K562 (cell line): ENCODE data around the gene HTT-AS. TPM values are rescaled to one million over a fixed set of nuclear protein-coding genes. Genes with fewer than 3 reads are reported as not detected.

Experiments used
- CBX3 ChIP-seq, 2 experiments: IDR thresholded peaks; 1 replicate in 1 of 2; 2 replicates in 1 of 2; pipeline ENCODE4 v1.6.1; 2012; ENCODE audit warnings: inconsistent platforms in 2 of 2, low read length in 2 of 2, borderline replicate concordance in 1 of 2, control low read depth in 1 of 2
- EGR1 ChIP-seq: fragments of 450-650 bp; conservative IDR thresholded peaks from 2 replicates; pipeline ENCODE4 v1.6.1; 2017; ENCODE audit warnings: mild to moderate bottlenecking
- FUS ChIP-seq: fragments of 200-400 bp; formaldehyde crosslinking; optimal IDR thresholded peaks from 2 replicates; pipeline ENCODE3; 2017; ENCODE audit warnings: low read depth, low read length
- GTF2F1 ChIP-seq: IDR thresholded peaks from 2 replicates; pipeline ENCODE4 v1.6.1; 2011; ENCODE audit warnings: low read depth, low read length, improper control_type of control experiment
- HNRNPH1 ChIP-seq: fragments of 200-400 bp; formaldehyde crosslinking; optimal IDR thresholded peaks from 2 replicates; pipeline ENCODE3; 2017; ENCODE audit warnings: low read depth, mild to moderate bottlenecking, low read length, moderate library complexity
- NFXL1 ChIP-seq: fragments of 450-650 bp; formaldehyde crosslinking; IDR thresholded peaks from 2 replicates; pipeline ENCODE4 v1.4.0; 2021; ENCODE audit warnings: mild to moderate bottlenecking
- POLR3A ChIP-seq: IDR thresholded peaks from 2 replicates; pipeline ENCODE4 v1.6.1; 2011; ENCODE audit warnings: borderline replicate concordance, mild to moderate bottlenecking, moderate library complexity; ENCODE audit not compliant: insufficient read length, insufficient read depth; ENCODE audit errors: extremely low read depth
- PYGO2 ChIP-seq: fragments of 450-650 bp; IDR thresholded peaks from 2 replicates; pipeline ENCODE4 v1.6.1; 2016; ENCODE audit warnings: mild to moderate bottlenecking, missing genetic modification characterization, moderate library complexity, missing compliant biosample characterization
- SRF ChIP-seq, 2 experiments: fragments of 250-450, 450-650 bp in 1 of 2; sonication (Bioruptor Pico) in 1 of 2; sonication (generic) in 1 of 2; formaldehyde crosslinking; IDR thresholded peaks; 2 replicates each; pipeline versions ENCODE4 v1.5.0 to v1.5.1; 2020 to 2022; ENCODE audit warnings: mild to moderate bottlenecking in 1 of 2, missing genetic modification reagents in 1 of 2
- THRAP3 ChIP-seq: fragments of 450-650 bp; IDR thresholded peaks from 2 replicates; pipeline ENCODE4 v1.6.1; 2016; ENCODE audit warnings: mild to moderate bottlenecking, inconsistent platforms, borderline replicate concordance
- ZBED1 ChIP-seq: IDR thresholded peaks from 2 replicates; pipeline ENCODE4 v1.6.1; 2014
- ZNF124 ChIP-seq: sonication (generic); formaldehyde crosslinking; IDR thresholded peaks from 2 replicates; pipeline ENCODE4 v1.8.1; 2022; ENCODE audit warnings: missing genetic modification reagents
- ZNF134 ChIP-seq: fragments of 250-450 bp; sonication (Bioruptor Pico); conservative IDR thresholded peaks from 2 replicates; pipeline ENCODE4 v1.4.0; 2020
- polyA plus RNA-seq, 8 experiments: library from polyadenylated mRNA; depleted of rRNA in 4 of 8; stranded (reverse) in 5 of 8; unstranded in 3 of 8; fragments of >200 nt; fragmentation: Nextera tagmentation in 2 of 8; fragmentation: Illumina TruSeq in 1 of 8; extraction: Ambion mirVana in 2 of 8; extraction: Trizol in 1 of 8; gene quantifications; 2 replicates each; pipeline versions ENCODE4 v1.2.1 to v1.2.3, GENCODE V29; 2011 to 2014; ENCODE audit warnings: inconsistent platforms in 1 of 8, missing spikeins in 1 of 8
- total RNA-seq, 7 experiments: library from RNA; depleted of rRNA in 6 of 7; stranded (reverse); fragments of >200 nt in 6 of 7; fragmentation: Illumina TruSeq in 2 of 7; extraction: Trizol in 2 of 7; gene quantifications; 2 replicates each; pipeline versions ENCODE4 v1.2.1 to v1.2.3, GENCODE V29; 2011 to 2021; ENCODE audit warnings: low replicate concordance in 1 of 7
- TF ChIP-seq, protein P1 (sequence below): fragments of 450-650 bp; IDR thresholded peaks from 2 replicates; pipeline ENCODE4 v1.6.1; 2016; ENCODE audit warnings: borderline replicate concordance
- TF ChIP-seq, protein P2 (sequence below): sonication (generic); formaldehyde crosslinking; IDR thresholded peaks from 2 replicates; pipeline ENCODE4 v1.8.1; 2022; ENCODE audit warnings: missing genetic modification reagents
- TF ChIP-seq, protein P3 (sequence below): fragments of 250-450 bp; sonication (Bioruptor Pico); IDR thresholded peaks from 2 replicates; pipeline ENCODE4 v1.5.0; 2020; ENCODE audit warnings: mild to moderate bottlenecking, borderline replicate concordance
- TF ChIP-seq, protein P4 (sequence below), 2 experiments: IDR thresholded peaks in 1 of 2; conservative IDR thresholded peaks in 1 of 2; 2 replicates each; pipeline ENCODE4 v1.6.1; 2016; ENCODE audit warnings: low read depth in 2 of 2, mild to moderate bottlenecking in 1 of 2, missing compliant biosample characterization in 1 of 2, missing genetic modification characterization in 1 of 2, moderate library complexity in 1 of 2
- TF ChIP-seq, protein P5 (sequence below): fragments of 450-650 bp; formaldehyde crosslinking; IDR thresholded peaks from 2 replicates; pipeline ENCODE4 v1.4.0; 2022; ENCODE audit warnings: missing genetic modification characterization

Gene HTT-AS
- total and polyA plus RNA-seq, 9 of the 15 experiments (the other 6 are each of a cell fraction or from before 2014, with no cell fraction given) = not detected

DNA sequence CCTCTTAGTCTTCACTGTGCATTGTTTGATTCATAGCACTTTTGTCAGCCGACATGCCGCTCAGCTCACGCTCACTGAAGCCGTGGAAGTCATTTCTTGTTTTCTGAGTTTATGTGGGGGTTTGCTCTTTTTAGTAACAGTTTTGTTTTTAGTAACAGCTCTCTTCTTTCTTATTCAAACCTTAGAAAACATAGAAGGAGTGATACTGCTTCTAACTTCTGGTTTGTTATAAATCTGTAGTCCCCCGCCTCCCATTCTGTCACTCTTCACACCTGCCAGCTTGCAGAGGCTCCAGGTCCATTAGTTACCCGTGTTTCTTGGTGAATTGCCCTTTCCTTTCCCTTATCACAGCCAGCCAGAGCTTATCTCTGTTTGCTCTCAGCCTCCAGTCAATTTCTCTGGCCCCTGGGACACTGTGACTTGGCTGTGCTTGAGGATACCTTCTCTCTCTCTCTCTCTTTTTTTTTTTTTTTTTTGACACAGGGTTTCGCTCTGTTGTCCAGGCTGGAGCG, 60.4 kb downstream of the HTT-AS start (continued):
- TF ChIP-seq HNRNPH1 (no peak), FUS (no peak), NFXL1 (CRISPR knock-in tag) (no peak), POLR3A (no peak), GTF2F1 (no peak), SRF (CRISPR knock-in tag; IDR thresholded peaks at IDR 0.05) (no peak), ZBED1 (no peak), CBX3 (IDR thresholded peaks at IDR 0.05; ENCODE audit: borderline replicate concordance in 1 of 2, low read length in 2 of 2) (no peak), THRAP3 (no peak), ZNF134 (CRISPR knock-in tag) (no peak), ZNF124 (no peak), EGR1 (no peak), PYGO2 (tag) (no peak)
- TF ChIP-seq, protein P1, sequence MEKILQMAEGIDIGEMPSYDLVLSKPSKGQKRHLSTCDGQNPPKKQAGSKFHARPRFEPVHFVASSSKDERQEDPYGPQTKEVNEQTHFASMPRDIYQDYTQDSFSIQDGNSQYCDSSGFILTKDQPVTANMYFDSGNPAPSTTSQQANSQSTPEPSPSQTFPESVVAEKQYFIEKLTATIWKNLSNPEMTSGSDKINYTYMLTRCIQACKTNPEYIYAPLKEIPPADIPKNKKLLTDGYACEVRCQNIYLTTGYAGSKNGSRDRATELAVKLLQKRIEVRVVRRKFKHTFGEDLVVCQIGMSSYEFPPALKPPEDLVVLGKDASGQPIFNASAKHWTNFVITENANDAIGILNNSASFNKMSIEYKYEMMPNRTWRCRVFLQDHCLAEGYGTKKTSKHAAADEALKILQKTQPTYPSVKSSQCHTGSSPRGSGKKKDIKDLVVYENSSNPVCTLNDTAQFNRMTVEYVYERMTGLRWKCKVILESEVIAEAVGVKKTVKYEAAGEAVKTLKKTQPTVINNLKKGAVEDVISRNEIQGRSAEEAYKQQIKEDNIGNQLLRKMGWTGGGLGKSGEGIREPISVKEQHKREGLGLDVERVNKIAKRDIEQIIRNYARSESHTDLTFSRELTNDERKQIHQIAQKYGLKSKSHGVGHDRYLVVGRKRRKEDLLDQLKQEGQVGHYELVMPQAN = no peak
- TF ChIP-seq, protein P2, sequence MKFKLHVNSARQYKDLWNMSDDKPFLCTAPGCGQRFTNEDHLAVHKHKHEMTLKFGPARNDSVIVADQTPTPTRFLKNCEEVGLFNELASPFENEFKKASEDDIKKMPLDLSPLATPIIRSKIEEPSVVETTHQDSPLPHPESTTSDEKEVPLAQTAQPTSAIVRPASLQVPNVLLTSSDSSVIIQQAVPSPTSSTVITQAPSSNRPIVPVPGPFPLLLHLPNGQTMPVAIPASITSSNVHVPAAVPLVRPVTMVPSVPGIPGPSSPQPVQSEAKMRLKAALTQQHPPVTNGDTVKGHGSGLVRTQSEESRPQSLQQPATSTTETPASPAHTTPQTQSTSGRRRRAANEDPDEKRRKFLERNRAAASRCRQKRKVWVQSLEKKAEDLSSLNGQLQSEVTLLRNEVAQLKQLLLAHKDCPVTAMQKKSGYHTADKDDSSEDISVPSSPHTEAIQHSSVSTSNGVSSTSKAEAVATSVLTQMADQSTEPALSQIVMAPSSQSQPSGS (CRISPR knock-in tag) = no peak
- TF ChIP-seq, protein P3, sequence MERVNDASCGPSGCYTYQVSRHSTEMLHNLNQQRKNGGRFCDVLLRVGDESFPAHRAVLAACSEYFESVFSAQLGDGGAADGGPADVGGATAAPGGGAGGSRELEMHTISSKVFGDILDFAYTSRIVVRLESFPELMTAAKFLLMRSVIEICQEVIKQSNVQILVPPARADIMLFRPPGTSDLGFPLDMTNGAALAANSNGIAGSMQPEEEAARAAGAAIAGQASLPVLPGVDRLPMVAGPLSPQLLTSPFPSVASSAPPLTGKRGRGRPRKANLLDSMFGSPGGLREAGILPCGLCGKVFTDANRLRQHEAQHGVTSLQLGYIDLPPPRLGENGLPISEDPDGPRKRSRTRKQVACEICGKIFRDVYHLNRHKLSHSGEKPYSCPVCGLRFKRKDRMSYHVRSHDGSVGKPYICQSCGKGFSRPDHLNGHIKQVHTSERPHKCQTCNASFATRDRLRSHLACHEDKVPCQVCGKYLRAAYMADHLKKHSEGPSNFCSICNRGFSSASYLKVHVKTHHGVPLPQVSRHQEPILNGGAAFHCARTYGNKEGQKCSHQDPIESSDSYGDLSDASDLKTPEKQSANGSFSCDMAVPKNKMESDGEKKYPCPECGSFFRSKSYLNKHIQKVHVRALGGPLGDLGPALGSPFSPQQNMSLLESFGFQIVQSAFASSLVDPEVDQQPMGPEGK (CRISPR knock-in tag) = no peak
- TF ChIP-seq, protein P4, sequence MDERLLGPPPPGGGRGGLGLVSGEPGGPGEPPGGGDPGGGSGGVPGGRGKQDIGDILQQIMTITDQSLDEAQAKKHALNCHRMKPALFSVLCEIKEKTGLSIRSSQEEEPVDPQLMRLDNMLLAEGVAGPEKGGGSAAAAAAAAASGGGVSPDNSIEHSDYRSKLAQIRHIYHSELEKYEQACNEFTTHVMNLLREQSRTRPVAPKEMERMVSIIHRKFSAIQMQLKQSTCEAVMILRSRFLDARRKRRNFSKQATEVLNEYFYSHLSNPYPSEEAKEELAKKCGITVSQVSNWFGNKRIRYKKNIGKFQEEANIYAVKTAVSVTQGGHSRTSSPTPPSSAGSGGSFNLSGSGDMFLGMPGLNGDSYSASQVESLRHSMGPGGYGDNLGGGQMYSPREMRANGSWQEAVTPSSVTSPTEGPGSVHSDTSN (CRISPR knock-in tag; IDR thresholded peaks at IDR 0.05; ENCODE audit: low read depth) = no peak
- TF ChIP-seq, protein P4 (tag; conservative IDR thresholded peaks at IDR 0.05; ENCODE audit: low read depth) = 0 out of 2 replicates have a peak, but pooled peaks have one; percentile 34
- TF ChIP-seq, protein P5, sequence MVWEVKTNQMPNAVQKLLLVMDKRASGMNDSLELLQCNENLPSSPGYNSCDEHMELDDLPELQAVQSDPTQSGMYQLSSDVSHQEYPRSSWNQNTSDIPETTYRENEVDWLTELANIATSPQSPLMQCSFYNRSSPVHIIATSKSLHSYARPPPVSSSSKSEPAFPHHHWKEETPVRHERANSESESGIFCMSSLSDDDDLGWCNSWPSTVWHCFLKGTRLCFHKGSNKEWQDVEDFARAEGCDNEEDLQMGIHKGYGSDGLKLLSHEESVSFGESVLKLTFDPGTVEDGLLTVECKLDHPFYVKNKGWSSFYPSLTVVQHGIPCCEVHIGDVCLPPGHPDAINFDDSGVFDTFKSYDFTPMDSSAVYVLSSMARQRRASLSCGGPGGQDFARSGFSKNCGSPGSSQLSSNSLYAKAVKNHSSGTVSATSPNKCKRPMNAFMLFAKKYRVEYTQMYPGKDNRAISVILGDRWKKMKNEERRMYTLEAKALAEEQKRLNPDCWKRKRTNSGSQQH (CRISPR knock-in tag) = no peak
